ENCODE measurements around the gene FSTL4.

GRCh38 chr5:133526368-133526767 lies 86.0 kb downstream of the FSTL4 start:
- no peak for TF ChIP-seq CTCF (IDR thresholded peaks at IDR 0.05)
- no peak for TF ChIP-seq POLR2A (IDR thresholded peaks at IDR 0.05)

Data from upper lobe of left lung (tissue), 4 donors.